Coronary artery (tissue), 2 donors: Measurements from ENCODE around the gene PHYKPL.

ENCODE experiments used
- DNase-seq: peaks from one replicate; pipeline ENCODE4 v3.0.0-alpha.2; 2017; ENCODE audit warnings: low spot score
- H3K27ac ChIP-seq, 2 donors: fragments of 200-600 bp; sonication (generic); one replicate each; pipeline ENCODE4 v1.5.1; 2016 to 2019
- H3K4me3 ChIP-seq: fragments of 200-600 bp; sonication (generic); 2 replicates; pipeline ENCODE4 v1.5.1; 2016; ENCODE audit warnings: mild to moderate bottlenecking, moderate library complexity
- CTCF ChIP-seq: fragments of 200-600 bp; sonication (generic); IDR thresholded peaks from one replicate; pipeline ENCODE4 v1.5.1; 2019; ENCODE audit warnings: antibody characterized with exemption

The PHYKPL gene

GRCh38 chr5:178252258-178252657, 19.7 kb upstream of the PHYKPL start:
- Histone ChIP-seq H3K4me3 (no peak overlapping the region), H3K27ac (no peak overlapping the region)
- no peak for TF ChIP-seq CTCF
- no peak for DNase-seq

- Histone ChIP-seq H3K4me3 (no peak overlapping the region), H3K27ac (no peak overlapping the region)
- no peak for TF ChIP-seq CTCF
- no peak for DNase-seq
Observed at GRCh38 chr5:178250263-178250662, 17.7 kb upstream of the PHYKPL start.

GRCh38 chr5:178249191-178249989, 16.8 kb upstream of the PHYKPL start:
- no peak for DNase-seq
- TF ChIP-seq CTCF, result no peak
- Histone ChIP-seq H3K27ac (no peak overlapping the region), H3K4me3 (no peak overlapping the region)

GRCh38 chr5:178248750-178249149, 16.1 kb upstream of the PHYKPL start:
- Histone ChIP-seq H3K4me3 (no peak overlapping the region), H3K27ac (no peak overlapping the region)
- no peak for TF ChIP-seq CTCF
- DNase-seq, result no peak

- no peak overlapping the region for H3K4me3 ChIP-seq
- DNase-seq, result no peak
- H3K27ac ChIP-seq, result no peak overlapping the region
- no peak for TF ChIP-seq CTCF
Observed at GRCh38 chr5:178247481-178248456, 15.2 kb upstream of the PHYKPL start.

- TF ChIP-seq CTCF, result no peak
- H3K27ac ChIP-seq, result no peak overlapping the region
- DNase-seq, result no peak
- H3K4me3 ChIP-seq, result no peak overlapping the region
Observed at GRCh38 chr5:178246624-178247279, 14.2 kb upstream of the PHYKPL start.
